Measurements from ENCODE around the gene PSIP1. TPM values are rescaled to one million over a fixed set of nuclear protein-coding genes. Genes with fewer than 3 reads are reported as not detected.
"Not testable (repeated sequence)": the region's sequence is repeated elsewhere in the genome, so short reads cannot be mapped to it uniquely, and the experiment has no call there.

Gene PSIP1
- total RNA-seq, 1 donor from 2014 or later = 45.2 TPM

GRCh38 chr9:15501803-15502202, 9.0 kb downstream of the PSIP1 start:
- no peak for DNase-seq

- DNase-seq = no peak
Observed at GRCh38 chr9:15501179-15501578, 9.6 kb downstream of the PSIP1 start.

GRCh38 chr9:15499139-15499538, 11.6 kb downstream of the PSIP1 start:
- DNase-seq = no peak

GRCh38 chr9:15498246-15498995, 12.3 kb downstream of the PSIP1 start:
- DNase-seq = no peak

- DNase-seq = no peak
Observed at GRCh38 chr9:15492485-15493150, 18.2 kb downstream of the PSIP1 start.

- no peak for DNase-seq
Observed at GRCh38 chr9:15491950-15492349, 18.8 kb downstream of the PSIP1 start.

- DNase-seq = no peak
Observed at GRCh38 chr9:15485836-15486666, 24.7 kb downstream of the PSIP1 start.

GRCh38 chr9:15484802-15485201, 26.0 kb downstream of the PSIP1 start:
- no peak for DNase-seq

- no peak for DNase-seq
Observed at GRCh38 chr9:15482146-15482545, 28.6 kb downstream of the PSIP1 start.

GRCh38 chr9:15480028-15480427, 30.7 kb downstream of the PSIP1 start:
- DNase-seq = no peak

- no peak for DNase-seq
Observed at GRCh38 chr9:15475923-15476536, 34.7 kb downstream of the PSIP1 start.

GRCh38 chr9:15469862-15470261, 40.9 kb downstream of the PSIP1 start:
- no peak for DNase-seq

- DNase-seq = no peak
Observed at GRCh38 chr9:15469406-15469805, 41.4 kb downstream of the PSIP1 start.

GRCh38 chr9:15468145-15468544, 42.6 kb downstream of the PSIP1 start:
- DNase-seq = no peak

- no peak for DNase-seq
Observed at GRCh38 chr9:15461601-15462000, 49.2 kb downstream of the PSIP1 start.

GRCh38 chr9:15461056-15461455, 49.7 kb downstream of the PSIP1 start:
- DNase-seq = no peak

- DNase-seq = no peak
Observed at GRCh38 chr9:15453956-15454355, 56.8 kb downstream of the PSIP1 start.

GRCh38 chr9:15444141-15444540, 66.6 kb downstream of the PSIP1 start:
- DNase-seq = no peak

GRCh38 chr9:15442264-15442663, 68.5 kb downstream of the PSIP1 start:
- not testable (repeated sequence) for DNase-seq

- not testable (repeated sequence) for DNase-seq
Observed at GRCh38 chr9:15441841-15442240, 68.9 kb downstream of the PSIP1 start.

GRCh38 chr9:15438891-15439290, 71.9 kb downstream of the PSIP1 start:
- no peak for DNase-seq

- DNase-seq = no peak
Observed at GRCh38 chr9:15433661-15434060, 77.1 kb downstream of the PSIP1 start.

- DNase-seq = no peak
Observed at GRCh38 chr9:15433191-15433590, 77.6 kb downstream of the PSIP1 start.

Data from skin of body (tissue), 2 donors.